ENCODE measurements around the gene KCNMA1. TPM values are rescaled to one million over a fixed set of nuclear protein-coding genes. Genes with fewer than 3 reads are reported as not detected.

The KCNMA1 gene
- total and polyA plus RNA-seq, 9 of the 15 experiments (the other 6 are each of a cell fraction or from before 2014, with no cell fraction given): 0.01 to 0.95 (median 0.15) TPM; not detected in 4

GRCh38 chr10:77516575-77516974 lies 121.0 kb downstream of the KCNMA1 start:
- no peak for ATAC-seq
- in situ Hi-C loops (cut with MboI): no loop called here
- intact Hi-C loops (cut with micrococcal nuclease): no loop called here

GRCh38 chr10:77514870-77515269 lies 122.7 kb downstream of the KCNMA1 start:
- no peak for TF ChIP-seq ZNF561 (CRISPR knock-in tag; conservative IDR thresholded peaks at IDR 0.05)
- TF ChIP-seq MAFG (tag; conservative IDR thresholded peaks at IDR 0.05): no peak
- no TSS peak for BruUV-seq (replicated peaks)
- H3K9me3 ChIP-seq (replicated peaks; ENCODE audit: control insufficient read depth, insufficient read depth, low read depth, low read length): no peaks in the 10 kb centered on the region
- 2% methylated on average over 4 of the region's 4 CpGs for WGBS (ENCODE audit: insufficient coverage, low coverage, missing lambda C conversion rate)
- H3K36me3 ChIP-seq (ENCODE audit: control insufficient read depth, insufficient read depth, low read length): no peaks in the 10 kb centered on the region
- no peak for ATAC-seq
- H3K9ac ChIP-seq (ENCODE audit: insufficient read depth in 1 of 2, low read depth in 2 of 2, low read length in 2 of 2): no peak overlapping the region
- in situ Hi-C loops (cut with MboI) (no loop called here), intact Hi-C loops (cut with micrococcal nuclease) (no loop called here)
- H3K27ac ChIP-seq (ENCODE audit: extremely low read depth, low read depth, low read length): no peak overlapping the region
- peaks cover 8% of the 10 kb centered on the region; the same call in 1 of the 2 replicates for H4K20me1 ChIP-seq (replicated peaks; ENCODE audit: control insufficient read depth, insufficient read depth, low read length)
- H3K9me1 ChIP-seq (ENCODE audit: control insufficient read depth, insufficient read depth, low read length): no peaks in the 10 kb centered on the region
- peaks cover 5 to 34% of the 10 kb centered on the region in 2 experiments for H3K27me3 ChIP-seq (ENCODE audit: control insufficient read depth in 2 of 2, insufficient read depth in 2 of 2, low read length in 2 of 2)
- H3K79me2 ChIP-seq (ENCODE audit: control insufficient read depth, insufficient read depth, low read length): no peaks in the 10 kb centered on the region
- H3K4me1 ChIP-seq (replicated peaks in 1 of 2; ENCODE audit: control insufficient read depth in 2 of 2, insufficient read depth in 2 of 2, low read length in 2 of 2): no peaks in the 10 kb centered on the region
- DNase-seq (ENCODE audit: extremely low read depth in 1 of 4, low spot score in 3 of 4): no peak
- H3K4me2 ChIP-seq (ENCODE audit: insufficient read depth, low read length): no peak overlapping the region
- H2AFZ ChIP-seq (ENCODE audit: low read depth, low read length): no peak overlapping the region
- ChIA-PET POLR2A (no interaction called here), CTCF (ENCODE audit: low intra/inter-chr PET ratio) (no interaction called here)
- H3K4me3 ChIP-seq: no peak overlapping the region
- no peak for FAIRE-seq

More at GRCh38 chr10:77516575-77516974, 121.0 kb downstream of the KCNMA1 start:
- no peak for FAIRE-seq
- H3K79me2 ChIP-seq (ENCODE audit: control insufficient read depth, insufficient read depth, low read length): no peaks in the 10 kb centered on the region
- POLR2A ChIA-PET: interaction anchor here (0.7 kb wide), 1 partner anchor 66 kb away, joined by 4 read pairs; no protein-coding TSS in a partner anchor
- no peak overlapping the region for H2AFZ ChIP-seq (ENCODE audit: low read depth, low read length)
- no peak for DNase-seq (ENCODE audit: extremely low read depth in 1 of 4, low spot score in 3 of 4)
- no peaks in the 10 kb centered on the region for H3K9me1 ChIP-seq (ENCODE audit: control insufficient read depth, insufficient read depth, low read length)
- CTCF ChIA-PET (ENCODE audit: low intra/inter-chr PET ratio): no interaction called here
- peaks cover 5 to 34% of the 10 kb centered on the region in 2 experiments for H3K27me3 ChIP-seq (ENCODE audit: control insufficient read depth in 2 of 2, insufficient read depth in 2 of 2, low read length in 2 of 2)
- under 1% methylated on average over 8 of the region's 8 CpGs for WGBS (ENCODE audit: insufficient coverage, low coverage, missing lambda C conversion rate)
- H4K20me1 ChIP-seq (replicated peaks; ENCODE audit: control insufficient read depth, insufficient read depth, low read length): peaks cover 8% of the 10 kb centered on the region; the same call in 1 of the 2 replicates
- no peaks in the 10 kb centered on the region for H3K36me3 ChIP-seq (ENCODE audit: control insufficient read depth, insufficient read depth, low read length)
- no peak for TF ChIP-seq PML (IDR thresholded peaks at IDR 0.05; ENCODE audit: low read length)
- TF ChIP-seq SRF (CRISPR knock-in tag; IDR thresholded peaks at IDR 0.05): no peak
- TF ChIP-seq PYGO2 (tag; IDR thresholded peaks at IDR 0.05): no peak
- TF ChIP-seq NR3C1 (CRISPR knock-in tag; IDR thresholded peaks at IDR 0.05): no peak
- no peak for TF ChIP-seq ZNF436 (CRISPR knock-in tag; IDR thresholded peaks at IDR 0.05)
- TF ChIP-seq ZNF511 (CRISPR knock-in tag; IDR thresholded peaks at IDR 0.05): no peak
- no peak for TF ChIP-seq FUS (optimal IDR thresholded peaks at IDR 0.05; ENCODE audit: low read depth, low read length)
- TF ChIP-seq IRF2 (CRISPR knock-in tag; IDR thresholded peaks at IDR 0.05): no peak
- no peak for TF ChIP-seq ZSCAN32 (CRISPR knock-in tag; IDR thresholded peaks at IDR 0.05)
- TF ChIP-seq ERF (CRISPR knock-in tag; IDR thresholded peaks at IDR 0.05): no peak
- no peak for TF ChIP-seq RAD51 (IDR thresholded peaks at IDR 0.05; ENCODE audit: borderline replicate concordance, low read depth)
- no peak for TF ChIP-seq ZSCAN29 (IDR thresholded peaks at IDR 0.05)
- no TSS peak for BruUV-seq (replicated peaks)
- no peak overlapping the region for H3K9ac ChIP-seq (ENCODE audit: insufficient read depth in 1 of 2, low read depth in 2 of 2, low read length in 2 of 2)
- H3K27ac ChIP-seq (ENCODE audit: extremely low read depth, low read depth, low read length): no peak overlapping the region
- H3K9me3 ChIP-seq (replicated peaks; ENCODE audit: control insufficient read depth, insufficient read depth, low read depth, low read length): no peaks in the 10 kb centered on the region
- no peak overlapping the region for H3K4me2 ChIP-seq (ENCODE audit: insufficient read depth, low read length)
- H3K4me3 ChIP-seq: no peak overlapping the region
- no peaks in the 10 kb centered on the region for H3K4me1 ChIP-seq (replicated peaks in 1 of 2; ENCODE audit: control insufficient read depth in 2 of 2, insufficient read depth in 2 of 2, low read length in 2 of 2)
